Prostate gland (tissue), 2 donors: ENCODE data around the gene C1R. TPM values are rescaled to one million over a fixed set of nuclear protein-coding genes. Genes with fewer than 3 reads are reported as not detected.

ENCODE experiments used
- DNase-seq: peaks from one replicate; pipeline ENCODE4 v3.0.0-alpha.2; 2019; ENCODE audit warnings: low spot score
- H3K27ac ChIP-seq, 2 donors: fragments of 200-600 bp; sonication (generic); 2 replicates each; pipeline ENCODE4 v1.5.1; 2017 to 2019
- H3K27me3 ChIP-seq: fragments of 200-600 bp; sonication (generic); replicated peaks from 2 replicates; pipeline ENCODE4 v1.5.1; 2019; ENCODE audit not compliant: insufficient read depth
- H3K36me3 ChIP-seq, 2 donors: fragments of 200-600 bp; sonication (generic); 1 replicate in 1 of 2; 2 replicates in 1 of 2; pipeline versions ENCODE4 v1.5.1 to v1.8.1; 2017 to 2019
- H3K4me1 ChIP-seq: fragments of 200-600 bp; sonication (generic); replicated peaks from 2 replicates; pipeline ENCODE4 v1.5.1; 2019
- H3K4me3 ChIP-seq, 2 donors: fragments of 200-600 bp; sonication (generic); 2 replicates each; pipeline ENCODE4 v1.5.1; 2017 to 2019
- H3K9me3 ChIP-seq: fragments of 200-600 bp; sonication (generic); 2 replicates; pipeline ENCODE4 v1.5.1; 2017
- CTCF ChIP-seq, 4 experiments: fragments of 200-600 bp in 2 of 4; fragments of 450-650 bp in 2 of 4; sonication (generic) in 2 of 4; IDR thresholded peaks; 1 replicate in 3 of 4; 2 replicates in 1 of 4; pipeline ENCODE4 v1.5.1; 2016 to 2019; ENCODE audit warnings: antibody characterized with exemption in 4 of 4, mild to moderate bottlenecking in 2 of 4, moderate library complexity in 2 of 4
- POLR2A ChIP-seq: fragments of 450-650 bp; IDR thresholded peaks from one replicate; pipeline ENCODE4 v1.6.1; 2016; ENCODE audit warnings: antibody characterized with exemption, mild to moderate bottlenecking
- POLR2AphosphoS5 ChIP-seq: sonication (generic); formaldehyde crosslinking; IDR thresholded peaks from one replicate; pipeline ENCODE4 v1.6.1; 2017; ENCODE audit warnings: antibody characterized with exemption
- WGBS: methylation state at CpG from one replicate; pipeline ENCODE4 v1.1.5; 2018; 5-methylcytosine and 5-hydroxymethylcytosine counted together
- intact Hi-C: fragments of 100-400 bp; cut with DNase I; formaldehyde crosslinking; loops from one replicate; pipeline ENCODE4 v1.14.2; 2022
- total RNA-seq, 2 donors: library from RNA; depleted of rRNA; stranded (reverse); fragments of >200 nt; gene quantifications; one replicate each; pipeline ENCODE4 v1.1.0, GENCODE V29; 2016

The C1R gene
- total RNA-seq, 2 donors from 2014 or later = 104 to 261 TPM

DNA sequence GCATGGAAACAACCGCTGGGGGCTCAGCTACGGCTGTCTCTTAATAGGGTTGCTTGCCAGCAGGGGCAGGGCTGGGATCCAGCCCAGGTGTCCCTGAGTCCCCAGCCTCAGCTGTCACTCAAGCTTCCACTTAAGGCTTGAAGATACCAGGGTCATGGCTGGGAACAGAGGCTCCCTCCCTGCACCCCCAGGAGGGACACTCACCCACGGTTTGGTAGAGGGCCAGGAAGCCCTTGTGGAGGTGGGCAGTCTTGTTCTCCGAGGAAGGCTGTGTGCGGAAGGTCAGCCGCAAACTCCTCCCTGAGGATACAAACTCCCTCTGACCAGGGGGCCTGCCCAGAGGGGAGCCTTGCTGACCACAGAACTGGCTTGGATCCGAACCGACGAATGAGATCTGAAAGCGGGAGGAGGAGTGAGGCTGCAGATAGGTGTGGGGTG, 9.5 kb upstream of the C1R start:
- 77% methylated on average over 10 of the region's 10 CpGs for WGBS
- no peaks in the 10 kb centered on the region for H3K9me3 ChIP-seq
- no peaks in the 10 kb centered on the region for H3K4me1 ChIP-seq
- no peaks in the 10 kb centered on the region for H3K36me3 ChIP-seq
- no peak overlapping the region for H3K27ac ChIP-seq
- no peak for DNase-seq
- TF ChIP-seq CTCF (IDR thresholded peaks at IDR 0.05) (no peak), POLR2A (no peak), POLR2AphosphoS5 (no peak)
- intact Hi-C loops = no loop called here
- H3K27me3 ChIP-seq = no peaks in the 10 kb centered on the region
- no peak overlapping the region for H3K4me3 ChIP-seq

DNA sequence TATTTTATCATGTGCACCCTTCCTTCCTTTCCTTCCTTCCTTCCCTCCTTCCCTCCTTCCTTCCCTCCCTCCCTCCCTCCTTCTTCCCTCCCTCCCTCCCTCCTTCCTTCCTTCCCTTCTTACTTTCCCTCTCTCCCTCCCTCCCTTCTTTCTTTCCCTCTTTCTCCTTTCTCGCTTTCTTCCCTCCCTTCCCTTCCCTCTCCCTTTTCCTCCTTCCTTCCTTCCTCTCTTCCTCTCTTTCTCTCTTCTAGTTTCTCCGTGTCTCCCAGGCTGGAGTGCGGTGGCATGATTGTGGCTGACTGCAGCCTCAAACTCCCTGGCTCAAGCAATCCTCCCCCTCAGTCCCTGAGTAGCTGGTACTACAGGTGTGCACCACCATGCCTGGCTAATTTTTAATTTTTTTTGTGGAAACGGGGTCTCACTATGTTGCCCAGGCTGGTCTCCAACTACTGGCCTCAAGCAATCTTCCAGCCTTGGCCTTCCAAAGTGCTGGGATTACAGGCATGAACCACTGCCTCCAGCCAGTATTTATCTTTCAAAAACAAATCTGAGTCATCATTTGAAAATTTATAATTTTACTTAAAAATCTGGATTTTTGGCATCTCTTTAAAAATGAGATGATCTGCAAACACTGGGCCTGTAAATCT, 8.9 kb upstream of the C1R start:
- WGBS = 89% methylated on average over 4 of the region's 4 CpGs
- H3K27ac ChIP-seq = no peak overlapping the region
- intact Hi-C loops = no loop called here

GRCh38 chr12:7100239-7100638, 8.0 kb upstream of the C1R start:
- Histone ChIP-seq H3K4me1 (no peaks in the 10 kb centered on the region), H3K4me3 (no peak overlapping the region), H3K36me3 (no peaks in the 10 kb centered on the region), H3K27me3 (no peaks in the 10 kb centered on the region), H3K9me3 (no peaks in the 10 kb centered on the region), H3K27ac (no peak overlapping the region)
- intact Hi-C loops = no loop called here
- 70% methylated on average over 4 of the region's 4 CpGs for WGBS
- no peak for DNase-seq
- TF ChIP-seq POLR2A (no peak), CTCF (IDR thresholded peaks at IDR 0.05) (no peak), POLR2AphosphoS5 (no peak)

More for the DNA sequence above, 8.9 kb upstream of the C1R start:
- H3K36me3 ChIP-seq = no peaks in the 10 kb centered on the region
- H3K9me3 ChIP-seq = no peaks in the 10 kb centered on the region
- H3K4me1 ChIP-seq = no peaks in the 10 kb centered on the region
- H3K4me3 ChIP-seq = no peak overlapping the region
- no peaks in the 10 kb centered on the region for H3K27me3 ChIP-seq
- no peak for DNase-seq
- no peak for TF ChIP-seq POLR2AphosphoS5
- TF ChIP-seq CTCF (IDR thresholded peaks at IDR 0.05) = no peak
- TF ChIP-seq POLR2A = no peak

DNA sequence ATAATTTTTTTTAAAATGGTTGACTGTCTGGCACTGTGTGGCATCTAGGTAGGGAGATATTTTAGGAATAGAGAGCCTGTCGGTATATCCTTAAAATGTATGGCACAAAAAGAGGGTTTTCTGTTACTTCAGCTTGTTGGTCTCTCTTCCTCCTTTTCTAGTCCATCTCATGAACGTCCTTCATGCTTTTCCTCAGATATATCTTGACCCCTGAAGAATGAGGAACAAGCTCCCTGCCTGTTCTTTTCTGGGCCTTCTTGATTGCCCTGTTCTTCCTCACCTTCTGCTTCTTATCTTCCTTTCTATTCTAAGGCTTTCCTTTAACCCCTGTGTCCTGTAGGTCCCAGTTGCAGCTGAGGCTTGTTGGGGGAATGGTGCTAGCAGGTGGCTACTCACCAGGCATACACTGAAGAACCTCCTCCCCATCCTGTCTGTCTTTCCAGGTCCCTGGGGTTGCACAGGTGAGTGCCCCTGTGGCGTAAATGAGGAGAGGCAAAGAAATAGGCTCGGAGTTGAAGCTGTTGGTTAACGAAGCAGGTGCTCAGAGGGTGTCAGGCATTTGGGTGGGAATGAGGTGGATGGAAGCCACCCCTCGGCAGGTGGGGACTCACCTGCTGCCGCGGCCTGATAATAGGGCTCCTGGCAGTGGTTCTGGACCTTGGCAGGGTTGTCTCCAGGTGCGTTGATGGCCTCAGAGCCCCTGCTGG, 7.2 kb upstream of the C1R start:
- no peak overlapping the region for H3K4me3 ChIP-seq
- no peaks in the 10 kb centered on the region for H3K27me3 ChIP-seq
- no peak for TF ChIP-seq POLR2A
- TF ChIP-seq POLR2AphosphoS5 = no peak
- TF ChIP-seq CTCF (IDR thresholded peaks at IDR 0.05) = no peak
- intact Hi-C loops = no loop called here
- 88% methylated on average over 9 of the region's 9 CpGs for whole genome bisulfite sequencing
- no peak for DNase-seq
- no peak overlapping the region for H3K27ac ChIP-seq
- no peaks in the 10 kb centered on the region for H3K36me3 ChIP-seq
- H3K4me1 ChIP-seq = no peaks in the 10 kb centered on the region
- H3K9me3 ChIP-seq = no peaks in the 10 kb centered on the region

DNA sequence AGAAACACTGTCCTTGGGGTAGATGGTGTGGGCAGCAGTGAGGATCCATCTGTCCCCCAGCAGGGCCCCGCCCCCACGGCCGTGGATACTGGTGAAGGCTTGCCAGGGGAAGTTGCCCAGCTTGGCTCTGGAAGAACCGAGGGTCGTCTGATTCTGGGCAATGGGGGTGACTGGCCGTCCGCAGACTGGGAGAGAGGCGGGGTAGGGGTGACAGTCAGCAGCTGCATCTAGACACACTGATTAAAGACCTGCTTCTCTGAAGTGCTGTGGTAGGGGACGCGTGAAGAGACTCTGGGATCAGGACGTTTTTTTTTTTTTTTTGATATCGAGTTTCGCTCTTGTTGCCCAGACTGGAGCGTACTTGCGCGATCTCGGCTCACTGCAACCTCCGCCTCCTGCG, 4.7 kb upstream of the C1R start:
- DNase-seq = no peak
- no peaks in the 10 kb centered on the region for H3K9me3 ChIP-seq
- H3K4me3 ChIP-seq = no peak overlapping the region
- TF ChIP-seq POLR2AphosphoS5 = no peak
- no peak for TF ChIP-seq POLR2A
- TF ChIP-seq CTCF (IDR thresholded peaks at IDR 0.05) = no peak
- H3K4me1 ChIP-seq = no peaks in the 10 kb centered on the region
- H3K27me3 ChIP-seq = no peaks in the 10 kb centered on the region
- 72% methylated on average over 19 of the region's 19 CpGs for WGBS
- intact Hi-C loops = no loop called here
- H3K36me3 ChIP-seq = no peaks in the 10 kb centered on the region
- no peak overlapping the region for H3K27ac ChIP-seq
